ENCODE data around the gene SERPINB2.

- TF ChIP-seq CTCF (IDR thresholded peaks at IDR 0.05) = peak in 4 of 6 experiments; percentile 9 to 48 (median 44)
- no peak for TF ChIP-seq POLR2A (IDR thresholded peaks at IDR 0.05)
Measured at GRCh38 chr18:63848159-63848558, 39.3 kb upstream of the SERPINB2 start.
